Body of pancreas (tissue), 4 donors: Measurements from ENCODE around the gene CFAP58. TPM values are rescaled to one million over a fixed set of nuclear protein-coding genes. Genes with fewer than 3 reads are reported as not detected.

ENCODE experiments used
- ATAC-seq: fragments of 150-250 bp; one replicate; pipeline ENCODE4 v1.9.1; 2016
- DNase-seq, 4 donors: peaks; one replicate each; pipeline ENCODE4 v3.0.0-alpha.2; 2019
- H3K27ac ChIP-seq, 4 donors: fragments of 200-600 bp; sonication (generic); 1 replicate in 3 of 4; 2 replicates in 1 of 4; pipeline versions ENCODE4 v1.5.1 to v1.6.1; 2016 to 2019; ENCODE audit warnings: mild to moderate bottlenecking in 1 of 4, mixed read lengths in 1 of 4, moderate library complexity in 1 of 4
- H3K27me3 ChIP-seq, 2 donors: fragments of 200-600 bp; sonication (generic); one replicate each; pipeline ENCODE4 v1.6.0; 2016; ENCODE audit warnings: mild to moderate bottlenecking in 1 of 2
- H3K36me3 ChIP-seq, 2 donors: fragments of 200-600 bp; sonication (generic); replicated peaks in 1 of 2; 2 replicates each; pipeline ENCODE4 v1.5.1; 2016; ENCODE audit warnings: low read depth in 2 of 2; ENCODE audit not compliant: insufficient read depth in 1 of 2
- H3K4me1 ChIP-seq: fragments of 200-600 bp; sonication (generic); one replicate; pipeline ENCODE4 v1.6.0; 2016
- H3K4me3 ChIP-seq, 2 donors: fragments of 200-600 bp; sonication (generic); 1 replicate in 1 of 2; 2 replicates in 1 of 2; pipeline ENCODE4 v1.5.1; 2016 to 2019
- H3K9me3 ChIP-seq, 3 donors: fragments of 200-600 bp; sonication (generic); 1 replicate in 2 of 3; 2 replicates in 1 of 3; pipeline ENCODE4 v1.5.1; 2016
- POLR2A ChIP-seq, 3 donors: fragments of 450-650 bp; IDR thresholded peaks; one replicate each; pipeline ENCODE4 v1.6.1; 2016; ENCODE audit warnings: antibody characterized with exemption in 3 of 3, mild to moderate bottlenecking in 2 of 3
- WGBS, 2 donors: methylation state at CpG; one replicate each; pipeline ENCODE4 v1.1.5; 2017; 5-methylcytosine and 5-hydroxymethylcytosine counted together
- intact Hi-C: fragments of 100-400 bp; cut with DNase I; formaldehyde crosslinking; loops from one replicate; pipeline ENCODE4 v1.15.1; 2023
- total RNA-seq, 2 donors: library from RNA; depleted of rRNA; stranded (reverse); fragments of >200 nt; gene quantifications; one replicate each; pipeline ENCODE4 v1.1.0, GENCODE V29; 2016
- TF ChIP-seq, protein P1 (sequence below), 7 experiments: fragments of 450-650 bp in 4 of 7; fragments of 200-600 bp in 3 of 7; sonication (generic) in 3 of 7; IDR thresholded peaks; one replicate each; pipeline ENCODE4 v1.5.1; 2016 to 2019; ENCODE audit warnings: antibody characterized with exemption in 7 of 7

The CFAP58 gene
- total RNA-seq, 2 donors from 2014 or later: 0.26 TPM; not detected in 1

DNA sequence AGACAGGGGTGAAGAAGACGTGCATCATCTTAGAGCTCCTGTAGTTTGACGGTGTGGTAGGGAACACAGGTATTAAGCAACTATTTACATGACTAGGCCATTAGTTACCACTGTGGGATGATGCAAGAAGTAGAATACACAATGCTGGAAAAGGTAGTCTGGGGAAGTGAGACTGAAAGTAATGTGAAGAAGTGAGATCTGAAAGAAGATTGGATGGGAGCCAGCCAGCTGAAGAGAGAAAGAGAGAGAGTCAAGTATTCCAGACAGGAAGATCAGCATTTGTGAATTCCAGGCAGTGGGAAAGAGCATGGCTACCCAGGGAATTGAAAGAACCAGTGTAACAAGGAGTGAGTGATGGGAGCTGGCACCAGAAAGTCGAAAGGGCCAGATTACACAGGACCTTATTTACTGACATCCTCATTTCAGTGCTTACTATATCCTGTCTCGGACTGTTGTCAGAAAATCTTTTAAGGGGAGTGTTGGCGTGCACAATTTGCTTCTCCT is 4.0 kb upstream of the CFAP58 start:
- peak overlapping the region in 1 of 4 donors; percentile 11 for H3K27ac ChIP-seq
- ATAC-seq (no peak), DNase-seq (peak in 1 of 4 donors; percentile 56)
- H3K4me1 ChIP-seq: peaks cover 21% of the 10 kb centered on the region
- no peak for TF ChIP-seq POLR2A (IDR thresholded peaks at IDR 0.05)
- TF ChIP-seq, protein P1, sequence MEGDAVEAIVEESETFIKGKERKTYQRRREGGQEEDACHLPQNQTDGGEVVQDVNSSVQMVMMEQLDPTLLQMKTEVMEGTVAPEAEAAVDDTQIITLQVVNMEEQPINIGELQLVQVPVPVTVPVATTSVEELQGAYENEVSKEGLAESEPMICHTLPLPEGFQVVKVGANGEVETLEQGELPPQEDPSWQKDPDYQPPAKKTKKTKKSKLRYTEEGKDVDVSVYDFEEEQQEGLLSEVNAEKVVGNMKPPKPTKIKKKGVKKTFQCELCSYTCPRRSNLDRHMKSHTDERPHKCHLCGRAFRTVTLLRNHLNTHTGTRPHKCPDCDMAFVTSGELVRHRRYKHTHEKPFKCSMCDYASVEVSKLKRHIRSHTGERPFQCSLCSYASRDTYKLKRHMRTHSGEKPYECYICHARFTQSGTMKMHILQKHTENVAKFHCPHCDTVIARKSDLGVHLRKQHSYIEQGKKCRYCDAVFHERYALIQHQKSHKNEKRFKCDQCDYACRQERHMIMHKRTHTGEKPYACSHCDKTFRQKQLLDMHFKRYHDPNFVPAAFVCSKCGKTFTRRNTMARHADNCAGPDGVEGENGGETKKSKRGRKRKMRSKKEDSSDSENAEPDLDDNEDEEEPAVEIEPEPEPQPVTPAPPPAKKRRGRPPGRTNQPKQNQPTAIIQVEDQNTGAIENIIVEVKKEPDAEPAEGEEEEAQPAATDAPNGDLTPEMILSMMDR (IDR thresholded peaks at IDR 0.05): no peak
- H3K36me3 ChIP-seq: no peaks in the 10 kb centered on the region
- H3K4me3 ChIP-seq: no peak overlapping the region
- no peaks in the 10 kb centered on the region for H3K9me3 ChIP-seq
- intact Hi-C loops: loop anchor here (5.0 kb wide), 2 partner anchors 42 to 57 kb away; no protein-coding TSS in a partner anchor
- no peaks in the 10 kb centered on the region for H3K27me3 ChIP-seq
- WGBS, 2 donors: 18 to 21% methylated on average over 5 of the region's 5 CpGs

DNA sequence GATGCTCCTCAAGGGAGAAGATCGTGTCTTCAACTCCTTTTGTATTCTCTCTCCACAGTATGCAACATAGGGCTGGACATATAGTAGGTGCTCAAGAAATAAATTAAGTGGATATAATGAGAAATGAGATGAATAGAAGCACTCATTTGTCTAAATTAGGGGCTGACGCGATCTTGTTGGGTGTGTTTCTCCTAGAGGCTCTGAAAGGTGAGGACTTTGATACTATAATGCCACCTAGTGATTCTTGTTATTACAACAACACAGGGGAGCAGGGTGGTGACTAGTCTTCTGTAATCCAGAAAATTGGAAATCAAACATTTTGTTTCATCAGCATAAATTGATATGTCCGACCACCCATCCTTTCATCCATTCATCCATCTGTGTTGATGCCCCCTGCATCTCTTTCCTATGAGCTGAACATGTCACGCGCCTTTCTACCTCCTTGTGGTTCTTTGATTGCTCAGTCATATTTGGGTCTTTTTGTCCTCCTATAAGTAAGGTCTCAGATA is 3.5 kb upstream of the CFAP58 start:
- ATAC-seq (peak; percentile 70), DNase-seq (peak in 1 of 4 donors; percentile 47)
- TF ChIP-seq, protein P1 (IDR thresholded peaks at IDR 0.05): peak; percentile 44 to 88 (median 82)
- no peak for TF ChIP-seq POLR2A (IDR thresholded peaks at IDR 0.05)
- Histone ChIP-seq H3K27me3 (no peaks in the 10 kb centered on the region), H3K27ac (peak overlapping the region in 1 of 4 donors; percentile 11), H3K36me3 (no peaks in the 10 kb centered on the region), H3K4me1 (peaks cover 21% of the 10 kb centered on the region), H3K9me3 (no peaks in the 10 kb centered on the region), H3K4me3 (no peak overlapping the region)
- intact Hi-C loops: no loop called here
- WGBS, 2 donors: 16 to 17% methylated on average over 6 of the region's 6 CpGs

DNA sequence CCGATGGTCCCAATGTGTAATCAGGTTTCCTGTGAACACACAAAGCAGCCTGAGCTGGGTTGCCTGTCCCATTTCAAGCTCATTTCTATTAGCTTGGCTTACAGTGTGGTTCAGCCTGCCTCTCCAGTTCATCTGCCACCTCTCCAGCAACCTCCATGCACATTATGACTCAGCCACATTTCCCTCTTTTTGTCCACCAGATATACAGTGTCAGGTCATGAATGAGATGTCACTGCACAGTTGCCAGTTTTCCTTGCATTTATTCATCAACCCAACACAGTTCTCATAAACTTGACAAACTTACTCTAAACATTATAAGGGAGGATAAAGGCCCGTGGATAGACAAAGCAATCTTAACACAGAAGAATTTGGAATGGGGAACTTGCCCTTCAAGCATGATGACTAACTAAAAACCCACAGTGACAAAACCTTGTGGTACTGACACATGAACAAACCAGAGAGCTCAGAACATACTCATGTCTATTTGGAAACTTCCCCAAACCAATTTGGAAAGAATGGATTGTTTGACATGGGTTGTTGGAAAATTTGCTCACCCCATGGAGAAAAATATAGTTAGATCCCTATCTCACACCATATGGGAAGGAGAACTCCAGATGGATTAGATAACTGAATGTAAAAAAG is 2.5 kb upstream of the CFAP58 start:
- no peaks in the 10 kb centered on the region for H3K27me3 ChIP-seq
- 32 to 53% methylated on average over 2 of the region's 2 CpGs for WGBS, 2 donors
- peaks cover 21% of the 10 kb centered on the region for H3K4me1 ChIP-seq
- DNase-seq: no peak
- TF ChIP-seq, protein P1 (IDR thresholded peaks at IDR 0.05): no peak
- TF ChIP-seq POLR2A (IDR thresholded peaks at IDR 0.05): no peak
- H3K4me3 ChIP-seq: no peak overlapping the region
- no peak for ATAC-seq
- no peaks in the 10 kb centered on the region for H3K9me3 ChIP-seq
- H3K27ac ChIP-seq: peak overlapping the region in 1 of 4 donors; percentile 48
- H3K36me3 ChIP-seq: no peaks in the 10 kb centered on the region
- intact Hi-C loops: no loop called here

DNA sequence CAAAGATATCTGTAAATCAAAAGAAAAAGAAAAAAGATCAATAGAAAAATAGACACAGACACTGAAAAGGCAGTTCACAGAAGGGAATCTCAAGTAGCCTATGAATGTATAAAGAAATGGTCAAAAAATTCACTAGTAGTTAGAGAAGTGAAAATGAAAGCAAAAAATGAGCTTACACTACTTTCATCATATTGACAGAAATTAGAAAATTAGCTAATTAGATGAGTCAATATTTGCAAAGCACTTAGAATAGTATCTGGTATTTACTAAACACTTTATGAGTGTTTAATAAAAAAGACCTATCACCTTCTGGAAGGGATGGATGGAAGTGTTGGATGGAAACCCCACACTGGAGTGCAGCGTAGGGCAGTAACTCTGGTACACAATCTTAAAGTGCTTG is 1.7 kb upstream of the CFAP58 start:
- no peaks in the 10 kb centered on the region for H3K27me3 ChIP-seq
- 58 to 70% methylated on average over 1 of the region's 1 CpG for WGBS, 2 donors
- no peak for DNase-seq
- intact Hi-C loops: no loop called here
- no peaks in the 10 kb centered on the region for H3K9me3 ChIP-seq
- H3K4me1 ChIP-seq: peaks cover 21% of the 10 kb centered on the region
- H3K4me3 ChIP-seq: no peak overlapping the region
- TF ChIP-seq POLR2A (IDR thresholded peaks at IDR 0.05): no peak
- TF ChIP-seq, protein P1 (IDR thresholded peaks at IDR 0.05): no peak
- H3K27ac ChIP-seq: peak overlapping the region in 1 of 4 donors; percentile 38
- H3K36me3 ChIP-seq: no peaks in the 10 kb centered on the region
- no peak for ATAC-seq
